ENCODE data around the gene EIF2AK3. TPM values are rescaled to one million over a fixed set of nuclear protein-coding genes. Genes with fewer than 3 reads are reported as not detected.

EIF2AK3 gene
- total and polyA plus RNA-seq, 10 of the 15 experiments (the other 5 are each of a cell fraction or from before 2014, with no cell fraction given) = 5.0 to 44.7 (median 22.4) TPM

GRCh38 chr2:88658326-88658725 lies 31.1 kb upstream of the EIF2AK3 start:
- BruUV-seq (replicated peaks) = no TSS peak
- FAIRE-seq (no peak), ATAC-seq (no peak), DNase-seq (ENCODE audit: low read depth, low spot score) (no peak)
- Histone ChIP-seq H3K4me3 (no peak overlapping the region), H3K27ac (ENCODE audit: control insufficient read depth, insufficient read depth) (no peak overlapping the region), H3K79me2 (ENCODE audit: control insufficient read depth, insufficient read depth, low read length) (no peaks in the 10 kb centered on the region), H3K4me1 (ENCODE audit: control insufficient read depth, insufficient read depth, low read length) (no peaks in the 10 kb centered on the region), H3K4me2 (ENCODE audit: control insufficient read depth, insufficient read depth) (no peak overlapping the region), H3K27me3 (replicated peaks in 1 of 2; ENCODE audit: control insufficient read depth in 2 of 2, insufficient read depth in 2 of 2, low read length in 1 of 2) (no peaks in the 10 kb centered on the region), H3K36me3 (ENCODE audit: control insufficient read depth in 2 of 2, insufficient read depth in 2 of 2, low read length in 1 of 2) (no peaks in the 10 kb centered on the region), H4K20me1 (ENCODE audit: control insufficient read depth, insufficient read depth) (no peaks in the 10 kb centered on the region), H3K9me3 (replicated peaks; ENCODE audit: control insufficient read depth, insufficient read depth, low read length) (no peaks in the 10 kb centered on the region), H2AFZ (ENCODE audit: control insufficient read depth, low read depth, low read length) (no peak overlapping the region), H3K9ac (ENCODE audit: control insufficient read depth, insufficient read depth, low read length) (no peak overlapping the region)
- ChIA-PET RAD21 (ENCODE audit: unreplicated experiment) (interaction anchor here (1.2 kb wide), 2 partner anchors 9 to 67 kb away, joined by 3 read pairs; no protein-coding TSS in a partner anchor), CTCF (interaction anchor here (0.6 to 4.0 kb wide), 5 partner anchors 9 to 62 kb away, joined by 3 to 33 read pairs (median 13); no protein-coding TSS in a partner anchor), POLR2A (no interaction called here), SMC1A (ENCODE audit: uncharacterized antibody, unreplicated experiment) (interaction anchor here (0.7 to 1.9 kb wide), 3 partner anchors 9 to 16 kb away, joined by 3 to 5 read pairs (median 5); no protein-coding TSS in a partner anchor)
- in situ Hi-C loops (cut with MboI) (loop anchor here (25.0 kb wide), 1 partner anchor 596 kb away; the partner anchor contains the start of genes KRCC1 and SMYD1), intact Hi-C loops (cut with micrococcal nuclease; ENCODE audit: unreplicated experiment) (no loop called here)
- 30% methylated on average over 3 of the region's 3 CpGs for WGBS (ENCODE audit: insufficient coverage, insufficient replicate concordance, low lambda C conversion rate, missing lambda C conversion rate)
- TF ChIP-seq SP1 (IDR thresholded peaks at IDR 0.05; ENCODE audit: low read depth, low read length) (no peak), FOS (IDR thresholded peaks at IDR 0.05; ENCODE audit: borderline replicate concordance, extremely low read depth, insufficient read length) (no peak), NR2C2 (IDR thresholded peaks at IDR 0.05; ENCODE audit: borderline replicate concordance, control insufficient read depth, insufficient read length, low read depth) (no peak), BACH1 (IDR thresholded peaks at IDR 0.05; ENCODE audit: borderline replicate concordance) (no peak), CBX5 (IDR thresholded peaks at IDR 0.05; ENCODE audit: low read depth) (no peak), HDGF (IDR thresholded peaks at IDR 0.05) (no peak), ZNF207 (IDR thresholded peaks at IDR 0.05; ENCODE audit: borderline replicate concordance) (no peak)

DNA sequence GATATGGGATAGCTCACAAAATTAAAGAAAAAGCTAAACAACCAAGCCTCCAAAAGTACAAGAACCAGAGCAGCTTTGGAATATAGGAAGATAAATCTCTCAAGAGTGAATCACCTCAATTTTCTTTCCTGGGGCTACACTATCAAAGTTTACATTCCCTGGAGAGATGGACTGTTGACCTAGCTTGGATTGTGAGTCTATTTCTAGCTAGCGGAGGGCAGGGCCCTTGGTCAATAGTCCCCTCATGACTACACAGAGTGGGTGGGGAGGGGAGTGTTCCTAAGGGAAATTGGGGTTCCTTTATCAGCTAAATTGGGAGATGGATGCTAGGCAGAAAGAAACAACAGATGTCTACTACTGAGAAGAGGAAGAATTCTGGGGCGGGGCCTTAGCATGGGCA lies 29.9 kb upstream of the EIF2AK3 start:
- ChIA-PET POLR2A (interaction anchor here (1.2 to 1.4 kb wide), 2 partner anchors 10 to 24 kb away, joined by 3 to 4 read pairs; no protein-coding TSS in a partner anchor), RAD21 (ENCODE audit: unreplicated experiment) (interaction anchor here (1.2 to 1.9 kb wide), 3 partner anchors 10 to 57 kb away, joined by 3 to 7 read pairs (median 3); no protein-coding TSS in a partner anchor), SMC1A (ENCODE audit: uncharacterized antibody, unreplicated experiment) (interaction anchor here (0.6 to 1.7 kb wide), 5 partner anchors 12 to 402 kb away, joined by 3 to 8 read pairs (median 3); no protein-coding TSS in a partner anchor), CTCF (interaction anchor here (0.7 to 4.0 kb wide), 8 partner anchors 10 to 172 kb away, joined by 3 to 33 read pairs (median 4); no protein-coding TSS in a partner anchor)
- Histone ChIP-seq H2AFZ (ENCODE audit: control insufficient read depth, low read depth, low read length) (no peak overlapping the region), H4K20me1 (ENCODE audit: control insufficient read depth, insufficient read depth) (no peaks in the 10 kb centered on the region), H3K4me2 (ENCODE audit: control insufficient read depth, insufficient read depth) (no peak overlapping the region), H3K36me3 (ENCODE audit: control insufficient read depth in 2 of 2, insufficient read depth in 2 of 2, low read length in 1 of 2) (no peaks in the 10 kb centered on the region), H3K79me2 (ENCODE audit: control insufficient read depth, insufficient read depth, low read length) (no peaks in the 10 kb centered on the region), H3K4me1 (ENCODE audit: control insufficient read depth, insufficient read depth, low read length) (no peaks in the 10 kb centered on the region), H3K9me3 (replicated peaks; ENCODE audit: control insufficient read depth, insufficient read depth, low read length) (no peaks in the 10 kb centered on the region), H3K27me3 (replicated peaks in 1 of 2; ENCODE audit: control insufficient read depth in 2 of 2, insufficient read depth in 2 of 2, low read length in 1 of 2) (no peaks in the 10 kb centered on the region), H3K27ac (ENCODE audit: control insufficient read depth, insufficient read depth) (no peak overlapping the region), H3K4me3 (no peak overlapping the region), H3K9ac (ENCODE audit: control insufficient read depth, insufficient read depth, low read length) (no peak overlapping the region)
- no peak for ATAC-seq
- in situ Hi-C loops (cut with MboI) (loop anchor here (25.0 kb wide), 1 partner anchor 595 kb away; the partner anchor contains the start of genes KRCC1 and SMYD1), intact Hi-C loops (cut with micrococcal nuclease; ENCODE audit: unreplicated experiment) (no loop called here)
- 100% methylated on average over 2 of the region's 2 CpGs for WGBS (ENCODE audit: insufficient coverage, insufficient replicate concordance, low lambda C conversion rate, missing lambda C conversion rate)
- DNase-seq (ENCODE audit: low read depth, low spot score) = no peak
- no TSS peak for BruUV-seq (replicated peaks)
- no peak for TF ChIP-seq SUZ12 (IDR thresholded peaks at IDR 0.05; ENCODE audit: unreplicated experiment)
- no peak for FAIRE-seq
